ENCODE measurements around the gene MED16. TPM values are rescaled to one million over a fixed set of nuclear protein-coding genes. Genes with fewer than 3 reads are reported as not detected.

Gene MED16
- total and polyA plus RNA-seq, 2 of the 13 experiments (the other 11 are each of a cell fraction or from before 2014, with no cell fraction given) = 13.3 to 14.8 TPM

- TF ChIP-seq BORCS8-MEF2B (CRISPR knock-in tag; IDR thresholded peaks at IDR 0.05) (peak; percentile 87; the same call in 1 of the 2 replicates), ZNF646 (CRISPR knock-in tag; IDR thresholded peaks at IDR 0.05) (no peak), SNAPC5 (CRISPR knock-in tag; IDR thresholded peaks at IDR 0.05; ENCODE audit: borderline replicate concordance) (peak; percentile 87; the same call in 1 of the 2 replicates), KLF16 (CRISPR knock-in tag; IDR thresholded peaks at IDR 0.05) (peak in 1 of 2 experiments; percentile 43; a peak in 1 of 4 replicates), ZNF609 (CRISPR knock-in tag; IDR thresholded peaks at IDR 0.05; ENCODE audit: borderline replicate concordance) (no peak), EEA1 (CRISPR knock-in tag; IDR thresholded peaks at IDR 0.05; ENCODE audit: borderline replicate concordance) (peak; percentile 91), ZNF274 (CRISPR knock-in tag; IDR thresholded peaks at IDR 0.05) (no peak), ZNF136 (CRISPR knock-in tag; IDR thresholded peaks at IDR 0.05; ENCODE audit: low read depth) (no peak), POLR2A (IDR thresholded peaks at IDR 0.05; ENCODE audit: insufficient read depth in 1 of 2, low read depth in 2 of 2, low read length in 2 of 2) (peak in 1 of 2 experiments; percentile 76; a peak in 2 of 4 replicates), ZNF850 (CRISPR knock-in tag; conservative IDR thresholded peaks at IDR 0.05) (no peak), ZNF10 (CRISPR knock-in tag; IDR thresholded peaks at IDR 0.05; ENCODE audit: borderline replicate concordance, low read depth) (no peak), ZNF740 (CRISPR knock-in tag; IDR thresholded peaks at IDR 0.05) (peak; percentile 96), ZNF383 (CRISPR knock-in tag; IDR thresholded peaks at IDR 0.05; ENCODE audit: borderline replicate concordance) (no peak), EHMT2 (IDR thresholded peaks at IDR 0.05; ENCODE audit: borderline replicate concordance, low read depth, low read length) (no peak), ZBTB43 (CRISPR knock-in tag; conservative IDR thresholded peaks at IDR 0.05) (no peak)
Observed at GRCh38 chr19:917323-918151, 24.6 kb upstream of the MED16 start, which contains the start of gene KISS1R (continued).
